A549 (cell line): Measurements from ENCODE around the gene UBR7. TPM values are rescaled to one million over a fixed set of nuclear protein-coding genes. Genes with fewer than 3 reads are reported as not detected.

Experiments used
- ATAC-seq, 2 experiments: fragments of 200-7000 bp in 1 of 2; fragments of >200 bp in 1 of 2; cut with Nextera tagmentation in 1 of 2; cut with Tn5 transposase in 1 of 2; 3 replicates each; pipeline versions ENCODE4 v1.8.0 to v1.9.1; 2018 to 2020; ENCODE audit warnings: mild to moderate bottlenecking in 1 of 2, moderate library complexity in 1 of 2
- CTCF ChIA-PET: fragments of 300-600 bp; sonication (Branson Sonifier 250); formaldehyde crosslinking; extraction: SDS; loops from one replicate; lab custom pipeline; 2021; ENCODE audit warnings: antibody characterized with exemption, inconsistent platforms; lab: Yijun Ruan, JAX
- POLR2A ChIA-PET: fragments of 350-600 bp; formaldehyde crosslinking; extraction: SDS; loops from one replicate; lab custom pipeline; 2021; ENCODE audit warnings: antibody characterized with exemption, inconsistent platforms; lab: Yijun Ruan, JAX
- DNase-seq, 2 experiments: peaks; one replicate each; pipeline versions ENCODE4 v3.0.0 to v3.0.0-alpha.2; 2011 to 2016; ENCODE audit warnings: low read depth in 1 of 2, low spot score in 1 of 2
- FAIRE-seq: peaks from 2 replicates; lab custom pipeline; 2011; peaks lifted over from hg19 to GRCh38; lab: Jason Lieb, UNC
- H3K27ac ChIP-seq, 2 experiments: fragments of >200 bp; sonication (Bioruptor Twin); formaldehyde crosslinking; 3 replicates each; pipeline ENCODE4 v1.5.1; 2016 to 2017
- H3K4me1 ChIP-seq: fragments of >200 bp; sonication (Bioruptor Twin); formaldehyde crosslinking; 3 replicates; pipeline ENCODE4 v1.6.1; 2016
- H3K4me2 ChIP-seq: fragments of >200 bp; sonication (Bioruptor Twin); formaldehyde crosslinking; 3 replicates; pipeline ENCODE4 v1.6.1; 2016
- H3K4me3 ChIP-seq: fragments of >200 bp; sonication (Bioruptor Twin); formaldehyde crosslinking; 3 replicates; pipeline ENCODE4 v1.5.1; 2016
- H3K9me3 ChIP-seq: fragments of >200 bp; sonication (Bioruptor Twin); formaldehyde crosslinking; 3 replicates; pipeline ENCODE4 v1.6.1; 2016
- BCL3 ChIP-seq: fragments of >200 bp; sonication (Bioruptor Twin); formaldehyde crosslinking; IDR thresholded peaks from 3 replicates; pipeline ENCODE4 v1.6.1; 2016
- CEBPB ChIP-seq, 2 experiments: fragments of >200 bp in 1 of 2; sonication (Bioruptor Twin) in 1 of 2; formaldehyde crosslinking in 1 of 2; IDR thresholded peaks; 2 replicates each; pipeline ENCODE4 v1.6.1; 2012 to 2016
- CTCF ChIP-seq: fragments of >200 bp; sonication (Bioruptor Twin); formaldehyde crosslinking; IDR thresholded peaks from 3 replicates; pipeline ENCODE4 v1.5.1; 2016
- EHF ChIP-seq: fragments of 250-450 bp; sonication (Bioruptor Pico); IDR thresholded peaks from 2 replicates; pipeline ENCODE4 v1.5.0; 2020; ENCODE audit warnings: mild to moderate bottlenecking
- ELK1 ChIP-seq: fragments of 150-350 bp; IDR thresholded peaks from 2 replicates; pipeline ENCODE4 v1.6.1; 2014; ENCODE audit warnings: low read depth, mild to moderate bottlenecking, low read length
- FOSL2 ChIP-seq, 2 experiments: fragments of 450-650 bp in 1 of 2; fragments of >200 bp in 1 of 2; sonication (Bioruptor Twin) in 1 of 2; formaldehyde crosslinking; IDR thresholded peaks; 2 replicates each; pipeline versions ENCODE4 v1.5.0 to v1.6.1; 2016 to 2020; ENCODE audit warnings: mild to moderate bottlenecking in 1 of 2, moderate library complexity in 1 of 2
- KDM5A ChIP-seq: fragments of 200-600 bp; sonication (generic); IDR thresholded peaks from 2 replicates; pipeline ENCODE4 v1.6.1; 2016; ENCODE audit warnings: antibody characterized with exemption, mild to moderate bottlenecking
- MYC ChIP-seq: IDR thresholded peaks from 2 replicates; pipeline ENCODE4 v1.6.1; 2012; ENCODE audit warnings: mild to moderate bottlenecking, inconsistent platforms, low read length, improper control_type of control experiment, borderline replicate concordance
- NFE2L2 ChIP-seq: fragments of 150-350 bp; conservative IDR thresholded peaks from 2 replicates; pipeline ENCODE4 v1.6.1; 2014; ENCODE audit warnings: low read length
- PHF8 ChIP-seq: fragments of 200-600 bp; sonication (generic); IDR thresholded peaks from 2 replicates; pipeline ENCODE4 v1.6.1; 2016; ENCODE audit warnings: low read depth, mild to moderate bottlenecking, antibody characterized with exemption, moderate library complexity, borderline replicate concordance
- RAD21 ChIP-seq, 2 experiments: fragments of >200 bp in 1 of 2; sonication (Bioruptor Twin) in 1 of 2; formaldehyde crosslinking in 1 of 2; IDR thresholded peaks in 1 of 2; conservative IDR thresholded peaks in 1 of 2; 2 replicates in 1 of 2; 3 replicates in 1 of 2; pipeline ENCODE4 v1.6.1; 2012 to 2018; ENCODE audit warnings: inconsistent platforms in 1 of 2
- SMC3 ChIP-seq: fragments of >200 bp; sonication (Bioruptor Twin); formaldehyde crosslinking; IDR thresholded peaks from 3 replicates; pipeline ENCODE4 v1.6.1; 2018; ENCODE audit warnings: inconsistent platforms
- WGBS: methylation state at CpG from one replicate; pipeline ENCODE4 v1.1.6; 2017; ENCODE audit errors: missing lambda C conversion rate; 5-methylcytosine and 5-hydroxymethylcytosine counted together
- polyA plus RNA-seq, 4 experiments: library from polyadenylated mRNA; depleted of rRNA in 3 of 4; stranded (reverse); fragments of >200 nt; fragmentation: RNase III in 1 of 4; extraction: RNeasy Plus Mini Kit Qiagen cat#74134 plus additional on column Dnase treatment in 1 of 4; gene quantifications; 2 replicates in 3 of 4; 3 replicates in 1 of 4; pipeline ENCODE4 v1.2.3, GENCODE V29; 2011 to 2017

UBR7 gene
- polyA plus RNA-seq, 2 of the 4 experiments (the other 2 are of a cell fraction): 37.0 to 40.4 TPM

GRCh38 chr14:93200553-93200952 is 6.5 kb upstream of the UBR7 start:
- no peak for FAIRE-seq
- Histone ChIP-seq H3K27ac (no peak overlapping the region), H3K4me2 (no peak overlapping the region), H3K9me3 (no peaks in the 10 kb centered on the region), H3K4me3 (no peak overlapping the region), H3K4me1 (peaks cover 3% of the 10 kb centered on the region; the same call in 2 of the 3 replicates)
- no peak for ATAC-seq
- TF ChIP-seq CEBPB (IDR thresholded peaks at IDR 0.05): peak in 1 of 2 experiments; percentile 13; a peak in 1 of 4 replicates
- TF ChIP-seq MYC: no peak
- ChIA-PET POLR2A (no interaction called here), CTCF (no interaction called here)
- WGBS: 97% methylated on average over 5 of the region's 5 CpGs
- no peak for DNase-seq

- 81% methylated on average over 7 of the region's 7 CpGs for WGBS
- no peak overlapping the region for H3K27ac ChIP-seq
Observed at GRCh38 chr14:93201155-93201704, 5.8 kb upstream of the UBR7 start.

GRCh38 chr14:93207468-93208308 is 632 bp downstream of the UBR7 start:
- H3K4me2 ChIP-seq: peak overlapping the region; percentile 93
- DNase-seq: peak; percentile 72 to 81
- peak; percentile 91 to 95 for ATAC-seq
- no peak for FAIRE-seq
- POLR2A ChIA-PET: interaction anchor here (0.5 to 3.6 kb wide), 8 partner anchors 11 to 1202 kb away, joined by 3 to 25 read pairs (median 5); partner anchors contain the start of genes LYSET and MOAP1
- CTCF ChIA-PET: interaction anchor here (0.6 to 4.0 kb wide), 38 partner anchors 10 to 411 kb away, joined by 3 to 33 read pairs (median 4); partner anchors contain the start of gene ITPK1
- H3K4me3 ChIP-seq: peak overlapping the region; percentile 69
- WGBS: under 1% methylated on average over 23 of the region's 23 CpGs
- H3K27ac ChIP-seq: peak overlapping the region; percentile 71 to 91
- peaks cover 24% of the 10 kb centered on the region for H3K4me1 ChIP-seq
- no peak for TF ChIP-seq BCL3
- TF ChIP-seq EHF (CRISPR knock-in tag): no peak
- TF ChIP-seq RAD21 (conservative IDR thresholded peaks at IDR 0.05 in 1 of 2, IDR thresholded peaks at IDR 0.05 in 1 of 2): peak; percentile 70 to 74
- peak; percentile 58 for TF ChIP-seq SMC3
- TF ChIP-seq CTCF: peak; percentile 48
- no peak for TF ChIP-seq FOSL2 (IDR thresholded peaks at IDR 0.05)
- TF ChIP-seq FOSL2 (CRISPR knock-in tag; IDR thresholded peaks at IDR 0.05): 0 out of 2 replicates have a peak, but pooled peaks have one; percentile 20
- no peak for TF ChIP-seq ELK1
- no peak for TF ChIP-seq NFE2L2
- peak; percentile 39; the same call in 1 of the 2 replicates for TF ChIP-seq PHF8
- peak; percentile 93 for TF ChIP-seq KDM5A
- no peaks in the 10 kb centered on the region for H3K9me3 ChIP-seq

More at GRCh38 chr14:93201155-93201704, 5.8 kb upstream of the UBR7 start:
- CTCF ChIA-PET: no interaction called here
- POLR2A ChIA-PET: no interaction called here
- DNase-seq: no peak
- H3K4me3 ChIP-seq: no peak overlapping the region
- no peak overlapping the region for H3K4me2 ChIP-seq
- ATAC-seq: no peak
- H3K9me3 ChIP-seq: no peaks in the 10 kb centered on the region
- no peak for FAIRE-seq
- H3K4me1 ChIP-seq: peaks cover 8% of the 10 kb centered on the region; the same call in 2 of the 3 replicates
- TF ChIP-seq MYC: no peak
